ENCODE data around the gene SHC3.

The SHC3 gene

DNA sequence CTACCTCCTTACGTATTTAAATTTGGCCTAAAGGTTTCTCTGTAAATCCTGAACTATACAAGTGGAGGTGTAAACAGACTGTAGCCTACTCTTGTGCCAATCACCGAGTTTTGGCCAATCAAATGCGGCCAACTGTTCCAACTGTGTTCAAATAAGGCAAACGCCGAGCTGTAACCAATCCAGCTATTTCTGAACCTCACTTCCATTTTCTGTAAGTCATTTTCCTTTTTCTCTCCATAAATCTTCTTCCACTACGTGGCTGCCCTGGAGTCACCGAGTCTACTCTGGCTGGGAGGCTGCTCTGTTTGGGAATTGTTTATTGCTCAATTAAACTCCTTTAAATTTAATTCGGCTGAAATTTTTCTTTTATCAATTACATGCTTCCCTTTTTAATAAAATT lies 129.0 kb downstream of the SHC3 start:
- DNase-seq, result no peak

- no peak for DNase-seq
Measured at GRCh38 chr9:89048616-89049015, 130.0 kb downstream of the SHC3 start.

GRCh38 chr9:89047667-89048066 lies 131.0 kb downstream of the SHC3 start:
- DNase-seq, result no peak

GRCh38 chr9:89046832-89047231 lies 131.8 kb downstream of the SHC3 start:
- DNase-seq, result no peak

DNA sequence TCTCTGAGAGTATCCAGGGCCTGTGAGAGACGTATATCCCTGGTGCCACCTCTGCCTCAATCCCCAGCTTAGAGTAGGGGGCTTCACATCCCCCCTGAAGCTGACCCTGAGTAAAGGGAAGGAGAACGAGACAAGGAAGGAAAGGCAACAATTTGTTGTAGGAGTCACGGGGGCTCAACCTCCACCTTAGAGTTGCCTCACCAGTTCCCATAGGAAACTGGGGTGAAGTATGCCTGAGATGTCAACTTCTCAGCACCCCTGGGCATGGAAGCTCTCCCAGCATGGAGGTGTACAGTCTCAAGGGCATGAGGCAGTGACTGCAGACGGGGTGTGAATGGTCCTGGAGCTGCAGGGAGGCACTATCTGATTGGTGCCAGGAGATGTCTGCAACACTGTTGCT lies 133.7 kb downstream of the SHC3 start:
- no peak for DNase-seq

DNA sequence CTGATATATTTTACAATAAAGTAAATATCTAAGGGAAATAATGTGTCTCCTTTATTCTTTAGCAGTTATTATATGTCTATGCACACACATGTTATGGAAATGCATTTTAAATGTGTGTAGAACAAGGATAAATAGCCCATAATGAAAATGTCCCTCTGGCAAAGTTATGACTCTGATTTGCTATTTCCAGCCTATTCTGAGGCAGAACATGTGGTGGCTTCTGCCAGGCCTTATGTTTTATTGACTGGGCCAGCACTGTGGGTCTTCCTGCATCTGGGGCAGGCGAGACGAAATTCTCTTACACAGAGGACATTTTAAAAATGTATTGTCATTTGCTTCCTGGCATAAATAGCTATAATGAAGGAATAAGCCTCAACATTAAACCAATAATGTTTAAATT lies 134.5 kb downstream of the SHC3 start:
- DNase-seq, result no peak

DNA sequence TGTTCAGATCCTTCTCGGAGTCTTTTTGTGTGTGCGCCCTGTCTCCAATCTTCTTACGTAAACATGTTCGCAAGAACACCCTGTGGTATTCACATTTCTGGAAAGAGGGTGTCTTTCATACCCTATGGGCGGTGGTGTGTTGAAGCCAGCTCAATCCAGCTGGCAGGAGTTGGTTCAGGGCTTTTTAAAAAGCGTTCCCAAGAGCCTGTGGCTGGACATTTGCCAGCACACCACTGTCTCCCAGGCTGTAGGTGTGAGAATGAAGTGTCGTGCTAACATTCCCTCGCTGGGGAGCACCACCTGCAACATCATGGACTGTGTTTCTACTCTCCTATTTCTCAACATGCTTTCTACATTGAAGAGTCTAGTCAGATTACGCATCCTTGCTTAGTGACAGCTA lies 135.6 kb downstream of the SHC3 start:
- no peak for DNase-seq

- no peak for DNase-seq
Measured at GRCh38 chr9:89039664-89040063, 139.0 kb downstream of the SHC3 start.

- DNase-seq, result no peak
Measured at GRCh38 chr9:89039104-89039465, 139.5 kb downstream of the SHC3 start.

- DNase-seq, result no peak
Measured at GRCh38 chr9:89038382-89039103, 140.1 kb downstream of the SHC3 start.

DNA sequence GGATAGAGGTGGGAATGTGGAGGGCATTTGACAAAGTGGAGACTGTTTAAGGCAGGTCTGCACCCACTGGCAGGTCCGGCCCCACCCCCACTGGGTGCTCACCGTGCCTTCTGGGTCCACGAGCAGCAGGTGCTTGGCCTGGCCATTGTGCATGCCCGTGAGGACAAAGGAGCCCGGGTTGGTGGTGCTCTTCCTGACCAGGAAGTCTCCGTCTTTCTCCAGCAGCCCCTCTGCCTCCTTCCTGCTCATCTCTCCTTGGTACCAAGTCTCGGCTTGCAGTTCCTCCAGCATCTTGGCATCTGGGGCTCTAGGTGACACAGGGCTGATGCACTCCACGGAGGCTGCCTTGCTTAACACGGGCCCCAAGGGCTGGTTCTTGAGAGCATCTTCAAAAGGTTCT lies 140.7 kb downstream of the SHC3 start:
- no peak for DNase-seq

GRCh38 chr9:89037346-89037745 lies 141.3 kb downstream of the SHC3 start:
- no peak for DNase-seq

DNA sequence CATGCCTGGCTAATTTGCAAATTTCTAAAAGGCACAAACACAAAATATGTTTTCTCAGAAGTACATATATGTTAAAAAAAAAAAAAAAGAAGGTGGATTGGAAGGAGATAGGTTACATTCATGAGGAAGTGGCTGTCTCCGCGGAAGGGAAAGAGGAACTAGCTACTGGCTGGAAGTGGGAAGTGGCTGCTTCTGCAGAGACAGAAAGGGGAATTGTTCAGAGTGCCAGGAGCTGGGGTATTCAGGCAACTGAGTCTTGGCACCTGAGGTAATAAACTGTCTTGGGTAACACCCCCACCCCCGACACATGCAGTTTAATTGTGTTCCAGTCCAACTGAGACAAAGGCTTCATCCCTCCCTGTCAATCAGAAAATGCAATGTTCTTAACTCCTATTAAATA lies 141.7 kb downstream of the SHC3 start:
- DNase-seq, result no peak

- DNase-seq, result no peak
Measured at GRCh38 chr9:89036383-89036782, 142.2 kb downstream of the SHC3 start.

DNA sequence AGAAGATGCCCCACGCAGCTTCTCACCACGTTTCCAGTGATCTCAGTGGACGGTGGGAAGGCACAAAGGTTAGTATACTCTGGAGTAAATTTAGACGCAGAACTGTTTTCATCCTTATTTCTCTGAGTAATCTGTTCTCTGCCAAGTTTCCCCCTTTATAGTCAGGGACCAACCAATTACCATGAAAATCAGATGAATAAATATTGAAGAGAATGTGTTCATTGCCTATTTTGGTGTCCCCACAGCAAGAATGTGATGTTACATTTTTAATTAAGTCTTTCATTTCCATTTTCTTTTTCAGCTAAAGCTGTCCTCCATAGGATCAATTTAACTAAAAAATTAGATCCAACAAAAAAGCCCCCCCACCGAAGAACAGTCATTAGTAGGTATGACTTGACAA lies 146.0 kb downstream of the SHC3 start:
- no peak for DNase-seq

DNA sequence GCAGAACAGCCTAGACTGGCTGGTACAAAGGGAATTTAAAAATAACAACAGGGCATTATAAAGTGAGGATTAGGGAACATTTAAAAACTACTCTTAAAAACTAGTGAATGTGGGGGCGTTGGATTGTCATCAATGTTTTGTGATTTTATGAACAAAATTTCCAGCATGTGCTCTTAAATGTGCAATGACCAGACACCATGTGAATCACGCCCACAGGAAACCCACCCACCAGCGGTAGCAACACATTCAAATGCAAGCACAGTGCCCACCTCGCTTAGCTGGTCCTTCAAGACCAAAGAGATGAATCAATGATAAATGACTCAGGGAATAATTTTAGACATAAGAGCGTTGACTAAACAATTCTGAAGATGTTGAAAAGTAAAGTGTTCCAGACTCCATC lies 146.4 kb downstream of the SHC3 start:
- no peak for DNase-seq

- no peak for DNase-seq
Measured at GRCh38 chr9:89029788-89030187, 148.8 kb downstream of the SHC3 start.

DNA sequence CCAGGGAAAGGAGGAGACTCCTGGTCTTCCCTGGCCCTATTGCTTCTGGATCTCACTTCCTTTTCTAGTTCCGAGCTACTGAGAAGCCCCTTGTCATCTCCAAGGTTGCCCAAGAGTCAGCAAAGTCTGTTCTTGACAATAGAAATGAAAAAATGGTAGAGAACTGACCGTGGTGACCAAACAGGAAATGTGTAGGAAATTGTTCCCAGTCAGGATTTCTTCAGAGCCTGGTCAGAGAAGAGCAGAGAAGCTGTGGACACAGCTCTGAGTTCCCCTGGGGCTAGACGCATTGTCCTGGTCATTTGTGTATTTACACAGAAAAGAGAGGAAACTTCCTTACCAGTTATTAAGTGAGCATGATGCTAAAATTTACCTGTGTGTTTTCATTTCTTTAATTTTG lies 151.7 kb downstream of the SHC3 start:
- no peak for DNase-seq

GRCh38 chr9:89025553-89025952 lies 153.1 kb downstream of the SHC3 start:
- DNase-seq, result no peak

GRCh38 chr9:89024727-89025126 lies 153.9 kb downstream of the SHC3 start:
- no peak for DNase-seq

DNA sequence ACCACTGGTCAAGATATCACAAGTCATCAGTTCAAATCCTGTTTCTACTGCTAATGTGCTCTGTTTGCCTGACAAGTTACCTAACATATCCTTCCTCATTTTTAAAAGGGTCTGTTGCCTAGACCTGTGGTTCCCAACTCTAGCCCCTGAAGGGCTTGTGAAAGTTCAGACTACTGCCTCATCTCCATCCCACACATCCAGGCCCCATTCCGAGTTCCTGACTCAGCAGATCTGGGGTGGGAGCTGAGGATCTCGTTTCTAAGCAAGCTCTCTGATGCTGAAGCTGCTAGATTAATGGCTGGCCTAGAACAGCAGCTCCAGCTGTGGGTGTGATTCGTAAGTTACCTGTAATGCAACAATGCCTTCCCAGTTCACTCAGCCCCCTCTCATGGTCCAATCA lies 154.9 kb downstream of the SHC3 start:
- DNase-seq, result no peak

GRCh38 chr9:89022902-89023301 lies 155.7 kb downstream of the SHC3 start:
- no peak for DNase-seq

- no peak for DNase-seq
Measured at GRCh38 chr9:89022001-89022759, 156.4 kb downstream of the SHC3 start.

DNA sequence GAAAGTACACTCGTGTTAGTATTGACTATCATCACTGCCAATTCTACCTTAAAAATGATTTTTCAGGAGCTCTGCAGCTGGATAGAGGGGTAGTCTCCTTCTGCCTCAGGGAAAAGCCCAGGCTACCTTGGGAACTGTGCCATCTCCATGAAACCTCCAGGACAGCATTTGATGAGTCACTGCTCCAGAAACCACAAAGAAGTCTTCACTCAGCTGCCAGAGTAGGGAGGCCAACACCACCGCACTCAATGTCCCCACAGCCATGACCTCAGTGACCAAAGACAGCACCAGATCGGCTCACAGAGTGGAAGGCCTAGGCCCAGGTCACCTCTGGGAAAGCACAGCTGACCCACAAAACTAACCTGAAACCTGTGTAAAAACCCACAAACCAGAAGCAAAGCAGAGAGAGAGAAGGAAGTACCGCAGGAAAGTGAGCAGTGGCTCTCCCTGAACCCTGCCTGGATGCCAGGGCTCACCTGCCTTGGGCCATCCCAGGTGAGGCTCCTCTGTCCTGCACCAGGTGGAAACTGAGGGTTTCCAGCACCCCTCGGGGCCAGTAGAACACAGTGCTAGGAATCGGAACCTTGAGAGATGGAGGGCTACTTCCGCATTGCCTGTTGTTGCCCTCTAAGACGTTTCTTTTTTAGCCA lies 157.3 kb downstream of the SHC3 start:
- DNase-seq, result no peak

Measured in activated T-cell treated with anti-CD3 and anti-CD28 coated beads, Interleukin-2, amount 50 U/mL, for 48 hours (primary cell).